ENCODE data around the gene PDE2A. TPM values are rescaled to one million over a fixed set of nuclear protein-coding genes. Genes with fewer than 3 reads are reported as not detected.

The PDE2A gene
- total RNA-seq, 1 donor from 2014 or later, result 0.82 TPM

DNA sequence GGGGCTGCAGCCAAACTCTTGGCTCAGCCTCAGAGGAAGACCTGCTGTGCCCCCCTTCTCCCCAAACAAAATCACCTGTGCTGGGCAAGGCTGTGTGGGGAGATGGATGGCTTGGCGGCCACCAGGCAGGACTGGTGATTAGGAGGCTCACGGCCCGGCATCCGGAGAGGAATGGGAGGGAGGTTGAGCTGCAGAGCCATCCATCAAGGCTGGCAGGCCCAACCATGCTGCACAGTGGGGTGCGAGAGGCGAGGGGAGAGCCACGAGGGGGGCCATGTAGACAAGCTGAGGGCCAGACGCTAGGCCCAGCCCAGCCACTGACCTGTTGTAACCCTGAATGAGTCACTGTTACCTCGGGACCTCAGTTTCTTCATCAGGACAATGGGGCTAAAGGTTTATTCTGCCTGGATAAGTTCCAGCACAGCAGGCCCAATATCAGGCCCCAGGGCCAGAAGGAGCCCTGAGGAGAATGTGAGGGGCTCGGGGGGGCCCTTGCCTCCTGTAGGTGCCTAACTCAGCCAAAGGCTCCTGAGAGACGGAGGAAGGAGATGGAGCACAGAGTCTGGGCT, 18.2 kb downstream of the PDE2A start:
- TF ChIP-seq, protein P1, sequence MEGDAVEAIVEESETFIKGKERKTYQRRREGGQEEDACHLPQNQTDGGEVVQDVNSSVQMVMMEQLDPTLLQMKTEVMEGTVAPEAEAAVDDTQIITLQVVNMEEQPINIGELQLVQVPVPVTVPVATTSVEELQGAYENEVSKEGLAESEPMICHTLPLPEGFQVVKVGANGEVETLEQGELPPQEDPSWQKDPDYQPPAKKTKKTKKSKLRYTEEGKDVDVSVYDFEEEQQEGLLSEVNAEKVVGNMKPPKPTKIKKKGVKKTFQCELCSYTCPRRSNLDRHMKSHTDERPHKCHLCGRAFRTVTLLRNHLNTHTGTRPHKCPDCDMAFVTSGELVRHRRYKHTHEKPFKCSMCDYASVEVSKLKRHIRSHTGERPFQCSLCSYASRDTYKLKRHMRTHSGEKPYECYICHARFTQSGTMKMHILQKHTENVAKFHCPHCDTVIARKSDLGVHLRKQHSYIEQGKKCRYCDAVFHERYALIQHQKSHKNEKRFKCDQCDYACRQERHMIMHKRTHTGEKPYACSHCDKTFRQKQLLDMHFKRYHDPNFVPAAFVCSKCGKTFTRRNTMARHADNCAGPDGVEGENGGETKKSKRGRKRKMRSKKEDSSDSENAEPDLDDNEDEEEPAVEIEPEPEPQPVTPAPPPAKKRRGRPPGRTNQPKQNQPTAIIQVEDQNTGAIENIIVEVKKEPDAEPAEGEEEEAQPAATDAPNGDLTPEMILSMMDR (IDR thresholded peaks at IDR 0.05; ENCODE audit: insufficient read depth, low read depth, low read length), result no peak
- TF ChIP-seq EZH2 (IDR thresholded peaks at IDR 0.05; ENCODE audit: insufficient read depth, low read length), result no peak
- Mint-ChIP-seq H3K36me3 (ENCODE audit: low read depth, unreplicated experiment) (no peaks in the 10 kb centered on the region), H3K4me1 (ENCODE audit: low read depth, unreplicated experiment) (no peaks in the 10 kb centered on the region), H3K27ac (ENCODE audit: unreplicated experiment) (no peak overlapping the region), H3K9me3 (ENCODE audit: unreplicated experiment) (peaks cover 5% of the 10 kb centered on the region), H3K27me3 (ENCODE audit: low read depth, unreplicated experiment) (peaks cover 78% of the 10 kb centered on the region), H3K4me3 (ENCODE audit: unreplicated experiment) (no peak overlapping the region)
- Histone ChIP-seq H4K20me1 (ENCODE audit: insufficient read depth, low read length) (no peaks in the 10 kb centered on the region), H3K4me2 (ENCODE audit: low read length) (no peak overlapping the region), H3K27ac (ENCODE audit: low read depth, low read length) (no peak overlapping the region), H3K27me3 (ENCODE audit: insufficient read depth, low read length) (peaks cover 9% of the 10 kb centered on the region), H3K79me2 (ENCODE audit: insufficient read depth, low read length) (no peaks in the 10 kb centered on the region), H3K4me3 (ENCODE audit: insufficient read depth, low read depth, low read length) (no peak overlapping the region), H2AFZ (ENCODE audit: low read depth, low read length) (no peak overlapping the region), H3K9ac (ENCODE audit: low read length) (no peak overlapping the region), H3K9me3 (ENCODE audit: insufficient read depth, low read depth, low read length) (no peaks in the 10 kb centered on the region), H3K4me1 (ENCODE audit: insufficient read depth, low read length) (no peaks in the 10 kb centered on the region), H3K36me3 (ENCODE audit: insufficient read depth, low read length) (no peaks in the 10 kb centered on the region)
- FAIRE-seq (no peak), DNase-seq (ENCODE audit: low read depth) (no peak)

DNA sequence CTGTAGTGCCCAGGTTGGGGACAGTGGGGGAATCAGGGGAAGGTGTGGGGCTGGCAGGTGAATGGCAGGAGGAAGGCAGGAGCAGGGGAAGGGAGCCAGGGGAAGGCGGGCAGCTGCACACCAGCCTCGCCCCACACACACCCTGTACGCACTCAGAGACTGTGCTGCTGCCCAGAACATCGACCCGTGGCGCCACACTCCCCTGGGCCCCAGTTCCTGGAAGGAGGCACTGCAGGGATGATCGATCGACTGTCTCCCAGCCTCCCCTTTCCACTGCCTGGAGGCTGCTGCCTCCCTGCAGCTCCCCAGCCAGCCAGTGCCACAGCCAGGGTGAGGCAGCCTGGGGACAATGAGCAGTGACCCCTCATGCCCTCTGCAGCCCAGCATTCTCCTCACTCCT, 19.2 kb downstream of the PDE2A start:
- no peaks in the 10 kb centered on the region for H3K9me3 Mint-ChIP-seq (ENCODE audit: unreplicated experiment)
- H3K36me3 ChIP-seq (ENCODE audit: insufficient read depth, low read length), result no peaks in the 10 kb centered on the region
- FAIRE-seq, result no peak
- DNase-seq (ENCODE audit: low read depth), result no peak
- H3K4me3 ChIP-seq (ENCODE audit: insufficient read depth, low read depth, low read length), result no peak overlapping the region
- H3K4me1 ChIP-seq (ENCODE audit: insufficient read depth, low read length), result no peaks in the 10 kb centered on the region
- H3K79me2 ChIP-seq (ENCODE audit: insufficient read depth, low read length), result no peaks in the 10 kb centered on the region
- peaks cover 78% of the 10 kb centered on the region for H3K27me3 Mint-ChIP-seq (ENCODE audit: low read depth, unreplicated experiment)
- TF ChIP-seq EZH2 (IDR thresholded peaks at IDR 0.05; ENCODE audit: insufficient read depth, low read length), result no peak
- TF ChIP-seq, protein P1 (IDR thresholded peaks at IDR 0.05; ENCODE audit: insufficient read depth, low read depth, low read length), result no peak
- H3K4me2 ChIP-seq (ENCODE audit: low read length), result no peak overlapping the region
- H3K27me3 ChIP-seq (ENCODE audit: insufficient read depth, low read length), result peaks cover 2% of the 10 kb centered on the region
- no peak overlapping the region for H3K27ac ChIP-seq (ENCODE audit: low read depth, low read length)
- H2AFZ ChIP-seq (ENCODE audit: low read depth, low read length), result no peak overlapping the region
- H3K36me3 Mint-ChIP-seq (ENCODE audit: low read depth, unreplicated experiment), result no peaks in the 10 kb centered on the region
- H3K27ac Mint-ChIP-seq (ENCODE audit: unreplicated experiment), result no peak overlapping the region
- no peaks in the 10 kb centered on the region for H3K9me3 ChIP-seq (ENCODE audit: insufficient read depth, low read depth, low read length)
- no peaks in the 10 kb centered on the region for H4K20me1 ChIP-seq (ENCODE audit: insufficient read depth, low read length)
- no peak overlapping the region for H3K4me3 Mint-ChIP-seq (ENCODE audit: unreplicated experiment)
- no peaks in the 10 kb centered on the region for H3K4me1 Mint-ChIP-seq (ENCODE audit: low read depth, unreplicated experiment)
- H3K9ac ChIP-seq (ENCODE audit: low read length), result no peak overlapping the region

DNA sequence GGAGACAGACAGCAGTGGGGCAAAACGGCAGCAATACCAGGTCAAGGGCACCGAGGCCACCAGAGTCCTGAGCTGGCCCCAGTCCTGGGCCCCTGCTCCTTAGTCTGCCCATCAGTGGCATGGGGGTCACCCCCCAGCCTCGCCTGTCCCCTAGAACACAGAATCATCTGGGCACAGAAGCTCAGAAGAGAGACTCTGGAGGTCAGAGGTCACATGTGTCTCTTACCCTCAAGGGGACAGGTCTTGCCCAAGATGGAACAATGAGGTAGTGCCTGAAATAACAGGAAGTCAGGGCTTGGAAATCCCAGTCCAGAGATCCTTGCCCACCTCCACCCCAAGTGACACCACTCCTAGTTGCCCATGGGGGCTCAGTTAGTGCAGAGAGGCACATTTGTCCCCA, 20.6 kb downstream of the PDE2A start:
- no peaks in the 10 kb centered on the region for H3K9me3 ChIP-seq (ENCODE audit: insufficient read depth, low read depth, low read length)
- H3K36me3 ChIP-seq (ENCODE audit: insufficient read depth, low read length), result no peaks in the 10 kb centered on the region
- Mint-ChIP-seq H3K27ac (ENCODE audit: unreplicated experiment) (no peak overlapping the region), H3K36me3 (ENCODE audit: low read depth, unreplicated experiment) (no peaks in the 10 kb centered on the region), H3K4me1 (ENCODE audit: low read depth, unreplicated experiment) (no peaks in the 10 kb centered on the region), H3K27me3 (ENCODE audit: low read depth, unreplicated experiment) (peaks cover 75% of the 10 kb centered on the region), H3K9me3 (ENCODE audit: unreplicated experiment) (no peaks in the 10 kb centered on the region), H3K4me3 (ENCODE audit: unreplicated experiment) (no peak overlapping the region)
- no peaks in the 10 kb centered on the region for H4K20me1 ChIP-seq (ENCODE audit: insufficient read depth, low read length)
- FAIRE-seq (no peak), DNase-seq (ENCODE audit: low read depth) (no peak)
- H3K9ac ChIP-seq (ENCODE audit: low read length), result no peak overlapping the region
- no peak overlapping the region for H3K27ac ChIP-seq (ENCODE audit: low read depth, low read length)
- H2AFZ ChIP-seq (ENCODE audit: low read depth, low read length), result no peak overlapping the region
- no peaks in the 10 kb centered on the region for H3K27me3 ChIP-seq (ENCODE audit: insufficient read depth, low read length)
- H3K4me1 ChIP-seq (ENCODE audit: insufficient read depth, low read length), result no peaks in the 10 kb centered on the region
- H3K79me2 ChIP-seq (ENCODE audit: insufficient read depth, low read length), result no peaks in the 10 kb centered on the region
- H3K4me3 ChIP-seq (ENCODE audit: insufficient read depth, low read depth, low read length), result no peak overlapping the region
- no peak for TF ChIP-seq EZH2 (IDR thresholded peaks at IDR 0.05; ENCODE audit: insufficient read depth, low read length)
- TF ChIP-seq, protein P1 (IDR thresholded peaks at IDR 0.05; ENCODE audit: insufficient read depth, low read depth, low read length), result no peak
- no peak overlapping the region for H3K4me2 ChIP-seq (ENCODE audit: low read length)

Measured in astrocyte (in vitro differentiated cells and primary cell).